Fibroblast of skin of left quadriceps (primary cell): ENCODE results near the gene ZNF385D.

ENCODE experiments used
- DNase-seq, 2 experiments: peaks; one replicate each; pipeline ENCODE4 v3.0.0-alpha.2; 2013; ENCODE audit warnings: low read depth in 2 of 2

ZNF385D gene

DNA sequence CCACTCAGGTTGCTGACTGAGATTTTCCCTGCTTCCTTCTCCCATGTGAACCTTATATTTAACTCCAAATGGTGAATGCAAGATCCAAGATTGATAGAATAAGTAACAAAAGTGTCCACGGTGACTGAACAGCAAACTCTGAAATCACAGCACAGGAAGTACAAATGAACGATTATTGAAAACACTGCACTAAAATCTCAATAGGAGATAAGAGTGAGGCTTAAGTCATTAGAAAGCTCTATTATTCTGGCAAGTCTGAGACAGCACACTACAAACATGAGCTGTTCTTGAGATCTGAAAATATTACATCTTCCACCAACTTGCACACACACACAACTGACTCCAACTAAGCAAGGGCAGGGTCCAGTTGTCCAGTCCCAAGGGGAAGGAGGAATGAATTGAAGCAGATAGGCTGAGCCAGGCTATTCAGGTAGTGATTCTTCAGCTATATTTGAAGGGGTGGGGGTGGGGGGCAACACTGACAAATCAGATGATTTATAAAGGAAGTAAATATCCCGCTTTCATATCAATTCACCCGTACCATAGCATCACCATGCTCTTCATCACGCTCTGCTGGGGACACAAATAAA is 2.9 kb downstream of the ZNF385D start:
- no peak for DNase-seq

DNA sequence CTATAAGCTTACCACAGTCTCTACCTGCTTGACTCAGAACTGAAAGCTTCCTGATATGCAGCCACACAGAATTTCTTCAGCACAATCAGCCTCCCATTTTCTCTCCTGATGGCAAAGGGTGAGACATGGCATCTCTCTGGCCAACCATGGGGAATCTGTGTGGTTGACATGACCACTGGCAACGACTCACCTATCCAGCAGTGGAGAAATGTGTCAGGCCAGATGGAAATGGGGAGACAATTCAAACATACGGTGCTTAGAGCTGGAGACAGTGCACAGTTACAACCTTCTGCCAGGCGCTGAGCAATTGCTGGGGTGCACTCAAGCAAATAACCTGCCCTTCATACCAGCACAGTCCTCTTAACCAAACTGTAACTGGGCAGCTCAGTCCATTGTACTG is 3.6 kb downstream of the ZNF385D start:
- DNase-seq, result no peak

- no peak for DNase-seq
These were observed 5.0 kb downstream of the ZNF385D start for GRCh38 chr3:21745966-21746365.

DNA sequence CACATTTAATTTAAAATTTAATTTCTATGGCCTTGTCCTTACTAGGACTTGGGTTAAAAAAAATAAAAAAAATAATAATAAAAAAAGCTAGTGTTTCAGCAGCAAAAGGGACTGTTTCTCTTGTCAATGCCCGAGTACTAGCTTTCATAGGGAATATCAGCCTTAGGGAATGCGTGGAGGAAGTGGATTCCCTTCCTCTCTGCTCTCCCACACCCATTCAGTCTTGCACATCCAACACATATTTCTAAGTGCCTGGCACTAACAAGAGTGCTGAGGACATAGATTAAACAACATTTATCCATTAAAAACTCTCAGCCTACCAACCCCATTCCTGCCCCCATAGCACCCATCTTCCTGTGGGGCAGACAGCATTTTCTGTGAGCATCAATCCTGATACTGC is 6.2 kb downstream of the ZNF385D start:
- no peak for DNase-seq

DNA sequence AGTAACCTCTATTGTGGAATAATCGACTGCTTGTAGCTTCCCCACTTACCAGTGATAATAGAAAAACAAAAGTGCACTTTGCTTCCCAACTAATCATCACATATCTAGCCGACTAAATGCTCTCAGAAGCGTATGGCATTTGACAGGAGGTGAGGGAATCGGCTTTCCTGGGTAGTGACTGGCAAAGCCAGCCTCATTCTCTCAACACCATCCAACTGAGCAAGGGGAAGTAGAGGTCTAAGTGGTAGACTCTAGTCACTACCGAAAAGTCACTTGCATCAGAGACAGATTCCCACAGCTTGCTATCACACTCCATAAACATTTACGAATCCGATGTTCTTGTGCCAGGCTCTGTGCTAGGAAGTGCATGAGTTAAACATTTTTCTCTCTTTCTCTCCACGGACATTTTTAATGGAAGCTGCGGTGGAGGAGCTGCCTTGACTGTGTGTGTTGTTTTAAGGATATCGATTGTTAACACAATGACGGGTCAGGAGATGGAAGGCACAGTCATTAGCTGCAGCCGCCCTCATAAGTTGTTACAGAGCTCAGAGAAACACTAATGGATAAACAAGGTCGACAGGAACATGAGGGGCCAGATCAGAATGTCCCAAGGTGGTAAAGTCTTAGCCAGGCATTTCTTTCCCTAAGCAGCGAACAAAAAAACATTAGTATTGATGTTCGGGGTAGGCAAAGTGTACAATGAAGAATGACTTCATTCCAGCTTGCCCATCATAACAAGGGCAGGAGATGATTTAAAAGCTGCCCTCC is 11.9 kb downstream of the ZNF385D start:
- no peak for DNase-seq

DNA sequence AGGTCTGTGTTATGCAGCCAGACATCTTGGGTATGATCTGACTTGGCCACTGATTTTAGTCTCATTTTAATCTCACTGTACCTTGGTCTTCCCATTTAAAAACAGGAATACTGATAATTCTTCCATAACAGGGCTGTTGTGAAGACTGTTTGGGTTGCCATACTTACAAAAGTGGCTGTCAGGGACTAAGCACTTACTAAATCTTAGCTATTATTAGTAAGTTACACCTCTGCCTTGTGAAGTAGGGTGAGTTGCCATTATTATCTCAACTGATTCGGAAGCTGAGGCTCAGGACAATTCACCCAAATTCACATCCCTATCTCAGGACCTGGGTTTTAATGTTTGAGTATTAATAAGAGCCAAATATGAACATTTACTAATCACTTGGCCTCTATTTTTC is 12.7 kb downstream of the ZNF385D start:
- DNase-seq, result no peak

GRCh38 chr3:21734746-21735145 is 16.3 kb downstream of the ZNF385D start:
- DNase-seq, result peak; percentile 61 to 62

DNA sequence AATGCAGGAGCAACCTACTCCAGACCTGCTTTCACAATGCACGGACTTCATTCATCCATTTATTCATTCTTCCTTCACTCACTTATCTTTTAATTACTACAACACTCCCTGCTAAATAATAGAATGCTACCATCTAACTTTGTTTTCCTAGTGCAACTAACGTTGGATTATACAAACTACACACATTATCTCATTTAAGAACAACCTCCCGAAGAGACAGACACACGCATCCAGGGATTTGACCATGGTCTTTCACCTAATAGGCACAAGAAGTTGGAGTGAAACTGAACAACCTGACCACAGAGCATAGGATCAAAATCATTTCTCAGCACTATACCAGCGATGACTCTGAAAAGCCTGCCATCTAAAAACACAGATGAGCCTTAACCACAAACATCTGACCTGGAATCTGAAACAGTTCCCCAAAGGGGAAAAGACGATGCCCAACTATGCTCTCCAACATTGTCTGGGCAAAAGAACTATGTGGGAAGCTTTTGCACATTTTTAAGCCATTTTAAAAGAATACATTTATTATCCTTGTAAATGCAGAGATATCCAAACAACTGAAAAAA is 21.0 kb downstream of the ZNF385D start:
- peak; percentile 53 to 56 for DNase-seq

- no peak for DNase-seq
These were observed 21.7 kb downstream of the ZNF385D start for GRCh38 chr3:21729331-21729730.

GRCh38 chr3:21722768-21723167 is 28.2 kb downstream of the ZNF385D start:
- DNase-seq, result no peak

GRCh38 chr3:21722301-21722700 is 28.7 kb downstream of the ZNF385D start:
- DNase-seq, result no peak

DNA sequence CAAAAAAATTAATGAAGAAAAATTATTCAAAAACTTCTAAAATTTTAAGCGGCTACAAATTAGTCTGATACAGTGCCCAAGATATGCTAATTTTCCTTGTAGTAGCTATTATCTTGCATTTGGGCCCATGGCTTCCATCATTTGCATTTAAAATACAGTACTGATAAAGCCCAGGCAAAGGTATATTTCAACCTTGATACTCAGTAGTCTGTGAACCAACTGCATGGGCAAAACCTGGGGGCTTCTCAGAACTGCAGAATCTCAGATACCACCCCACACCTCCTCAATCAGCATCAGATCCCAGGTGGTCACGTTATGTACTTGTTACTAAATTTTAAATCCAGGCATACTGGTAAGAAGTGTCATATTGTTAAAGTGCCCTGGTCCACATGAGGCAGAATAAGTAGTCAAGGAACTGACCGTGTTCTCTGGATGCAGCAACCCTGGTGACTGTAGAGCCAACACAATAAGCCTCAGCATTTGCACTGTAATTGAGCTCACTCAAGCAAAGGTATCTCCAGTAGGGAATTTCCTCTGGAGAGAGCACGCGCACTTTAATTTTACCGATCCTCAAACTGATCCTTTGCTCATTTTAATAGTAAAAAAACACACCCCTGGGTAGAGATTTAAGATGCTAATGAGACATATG is 31.9 kb downstream of the ZNF385D start:
- DNase-seq, result no peak

- peak; percentile 95 for DNase-seq
These were observed 32.7 kb downstream of the ZNF385D start for GRCh38 chr3:21718161-21718765.

GRCh38 chr3:21715662-21716061 is 35.3 kb downstream of the ZNF385D start:
- no peak for DNase-seq

DNA sequence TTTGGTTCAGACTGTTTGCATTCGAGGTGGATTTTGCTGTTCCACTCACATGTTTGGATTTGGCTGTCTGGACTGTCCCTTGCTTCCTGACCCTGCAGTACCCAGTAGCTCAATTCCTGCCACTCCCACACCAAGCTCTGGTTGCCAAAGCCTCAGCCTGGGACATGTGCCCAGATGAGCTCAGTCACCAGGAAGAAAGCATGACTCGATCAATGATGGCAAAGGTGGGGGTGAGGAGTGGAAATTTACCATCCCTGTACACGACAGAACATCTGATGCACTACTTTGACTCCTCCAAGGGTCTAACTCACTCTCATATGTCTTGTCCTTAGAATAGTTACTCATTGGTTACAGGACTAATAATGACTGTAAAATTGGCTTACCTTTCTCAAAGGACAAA is 45.2 kb downstream of the ZNF385D start:
- no peak for DNase-seq

GRCh38 chr3:21704796-21705195 is 46.2 kb downstream of the ZNF385D start:
- no peak for DNase-seq

- DNase-seq, result no peak
These were observed 47.7 kb downstream of the ZNF385D start for GRCh38 chr3:21703291-21703690.

GRCh38 chr3:21697707-21698106 is 53.3 kb downstream of the ZNF385D start:
- no peak for DNase-seq

DNA sequence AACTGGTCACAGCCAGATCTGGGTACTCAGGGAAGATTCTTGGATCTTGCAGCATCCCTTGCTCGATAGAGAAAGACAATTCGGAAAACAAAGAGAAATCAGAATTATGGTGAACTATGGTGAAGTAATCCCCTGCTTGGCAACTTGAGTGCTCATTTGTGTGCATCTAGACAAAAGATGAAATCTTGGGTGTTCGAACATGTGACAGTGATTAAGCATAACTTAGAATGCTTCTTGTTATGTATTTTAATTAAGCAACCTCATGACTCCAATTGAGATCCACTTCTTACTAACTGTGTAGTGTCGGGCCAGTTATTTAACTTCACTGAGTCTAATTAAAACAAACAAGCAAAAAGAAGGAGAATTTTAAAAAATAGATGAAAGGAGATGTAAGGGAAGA is 56.5 kb downstream of the ZNF385D start:
- no peak for DNase-seq

- DNase-seq, result no peak
These were observed 60.0 kb downstream of the ZNF385D start for GRCh38 chr3:21691036-21691435.

DNA sequence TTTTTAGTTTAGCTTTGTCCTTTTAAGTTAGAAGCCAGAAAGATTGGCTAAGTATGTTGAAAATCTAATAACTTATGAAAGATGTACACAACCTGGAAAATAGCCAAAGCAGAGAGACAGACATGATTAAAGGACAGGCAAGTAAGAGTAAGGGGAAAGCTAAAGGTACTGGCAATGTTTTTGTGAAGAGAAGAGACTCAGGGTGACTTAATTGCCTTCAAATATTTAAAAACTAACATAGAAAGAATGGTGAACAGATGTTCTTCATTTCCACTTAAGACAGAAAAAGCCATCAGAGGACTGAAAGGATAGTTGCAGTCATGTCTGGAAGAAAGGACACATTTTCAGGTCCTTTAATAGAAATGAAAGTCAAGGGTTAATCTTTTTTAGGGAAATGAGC is 68.8 kb downstream of the ZNF385D start:
- DNase-seq, result peak; percentile 15 to 20

GRCh38 chr3:21673393-21673792 is 77.6 kb downstream of the ZNF385D start:
- DNase-seq, result no peak
